ENCODE results near the gene UTS2. TPM values are rescaled to one million over a fixed set of nuclear protein-coding genes. Genes with fewer than 3 reads are reported as not detected.

UTS2 gene
- total RNA-seq, 4 donors from 2014 or later, result not detected

- TF ChIP-seq, protein P1, sequence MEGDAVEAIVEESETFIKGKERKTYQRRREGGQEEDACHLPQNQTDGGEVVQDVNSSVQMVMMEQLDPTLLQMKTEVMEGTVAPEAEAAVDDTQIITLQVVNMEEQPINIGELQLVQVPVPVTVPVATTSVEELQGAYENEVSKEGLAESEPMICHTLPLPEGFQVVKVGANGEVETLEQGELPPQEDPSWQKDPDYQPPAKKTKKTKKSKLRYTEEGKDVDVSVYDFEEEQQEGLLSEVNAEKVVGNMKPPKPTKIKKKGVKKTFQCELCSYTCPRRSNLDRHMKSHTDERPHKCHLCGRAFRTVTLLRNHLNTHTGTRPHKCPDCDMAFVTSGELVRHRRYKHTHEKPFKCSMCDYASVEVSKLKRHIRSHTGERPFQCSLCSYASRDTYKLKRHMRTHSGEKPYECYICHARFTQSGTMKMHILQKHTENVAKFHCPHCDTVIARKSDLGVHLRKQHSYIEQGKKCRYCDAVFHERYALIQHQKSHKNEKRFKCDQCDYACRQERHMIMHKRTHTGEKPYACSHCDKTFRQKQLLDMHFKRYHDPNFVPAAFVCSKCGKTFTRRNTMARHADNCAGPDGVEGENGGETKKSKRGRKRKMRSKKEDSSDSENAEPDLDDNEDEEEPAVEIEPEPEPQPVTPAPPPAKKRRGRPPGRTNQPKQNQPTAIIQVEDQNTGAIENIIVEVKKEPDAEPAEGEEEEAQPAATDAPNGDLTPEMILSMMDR (IDR thresholded peaks at IDR 0.05), result peak in 3 of 4 experiments; percentile 19 to 32 (median 24)
- no peak for TF ChIP-seq POLR2A (IDR thresholded peaks at IDR 0.05)
- no peak for DNase-seq
- Histone ChIP-seq H3K36me3 (no peaks in the 10 kb centered on the region), H3K4me1 (no peaks in the 10 kb centered on the region), H3K4me3 (no peak overlapping the region), H3K27ac (no peak overlapping the region), H3K9me3 (peaks cover 0 to 7% of the 10 kb centered on the region in 2 donors), H3K27me3 (no peaks in the 10 kb centered on the region)
- intact Hi-C loops (cut with DNase I; ENCODE audit: low total_unique reads), result no loop called here
Measured at GRCh38 chr1:7808253-7808844, 44.5 kb downstream of the UTS2 start.

GRCh38 chr1:7805460-7805859 lies 47.4 kb downstream of the UTS2 start:
- Histone ChIP-seq H3K9me3 (no peaks in the 10 kb centered on the region), H3K27me3 (no peaks in the 10 kb centered on the region), H3K4me1 (no peaks in the 10 kb centered on the region), H3K4me3 (no peak overlapping the region), H3K36me3 (no peaks in the 10 kb centered on the region), H3K27ac (no peak overlapping the region)
- DNase-seq, result no peak
- TF ChIP-seq, protein P1 (IDR thresholded peaks at IDR 0.05), result no peak
- no peak for TF ChIP-seq POLR2A (IDR thresholded peaks at IDR 0.05)
- intact Hi-C loops (cut with DNase I; ENCODE audit: low total_unique reads), result no loop called here

Other genes starting within 250 kb of the UTS2 start
- gene VAMP3, start 81.8 kb downstream of the UTS2 start, total RNA-seq, result 100 to 1,000 TPM in 1 of 4 donors, 10 to 100 TPM in 3; 41.0 to 128 (median 71.8) TPM
- 10 to 100 TPM in 3 of 4 donors, 1 to 10 TPM in 1; 6.9 to 69.0 (median 20.7) TPM for gene PER3, start 68.8 kb downstream of the UTS2 start, total RNA-seq
- not detected for gene TNFRSF9, start 87.8 kb upstream of the UTS2 start, total RNA-seq
- gene PARK7, start 108.6 kb upstream of the UTS2 start, total RNA-seq, result 100 to 1,000 TPM in 3 of 4 donors, 10 to 100 TPM in 1; 91.7 to 176 (median 166) TPM
- gene ERRFI1, start 173.2 kb upstream of the UTS2 start, total RNA-seq, result 10 to 100 TPM; 19.0 to 67.6 (median 39.6) TPM